Panc1 (cell line): ENCODE results near the gene KCP. TPM values are rescaled to one million over a fixed set of nuclear protein-coding genes. Genes with fewer than 3 reads are reported as not detected.
A peak's percentile ranks its signal among the peaks of the same experiment; 100 is the strongest.

ENCODE experiments used
- ATAC-seq: fragments of 200-7000 bp; cut with Tn5 transposase; 2 replicates; pipeline ENCODE4 v1.9.1; 2020; ENCODE audit warnings: mild to moderate bottlenecking, moderate library complexity
- BruUV-seq: library from RNA; stranded (reverse); fragments of 400-500 nt; replicated peaks from 2 replicates; lab custom pipeline; 2021; lab: Mats Ljungman, UMichigan
- CTCF ChIA-PET: fragments of 300-600 bp; sonication (Branson Sonifier 250); formaldehyde crosslinking; loops from one replicate; lab custom pipeline; 2022; ENCODE audit warnings: antibody characterized with exemption; lab: Charles Lee
- POLR2A ChIA-PET: fragments of 300-600 bp; sonication (Branson Sonifier 250); formaldehyde crosslinking; loops from one replicate; lab custom pipeline; 2022; ENCODE audit warnings: antibody characterized with exemption; lab: Charles Lee
- DNase-seq: peaks from one replicate; pipeline ENCODE4 v3.0.0-alpha.2; 2010; ENCODE audit warnings: low read depth, low spot score
- H3K27ac ChIP-seq: 2 replicates; pipeline ENCODE4 v1.5.1; 2011; ENCODE audit warnings: mild to moderate bottlenecking, low read length, inconsistent platforms
- H3K27me3 ChIP-seq: fragments of 200-500 bp; sonication (Bioruptor generic); 2 replicates; pipeline ENCODE4 v1.6.0; 2014; ENCODE audit warnings: low read length, inconsistent platforms; ENCODE audit not compliant: control insufficient read depth, insufficient read depth
- H3K36me3 ChIP-seq: fragments of 200-500 bp; sonication (Bioruptor generic); 2 replicates; pipeline ENCODE4 v1.5.1; 2014; ENCODE audit warnings: inconsistent platforms, mild to moderate bottlenecking, low read length, moderate library complexity; ENCODE audit not compliant: control insufficient read depth, insufficient read depth
- H3K4me1 ChIP-seq: 2 replicates; pipeline ENCODE4 v1.5.1; 2011; ENCODE audit warnings: inconsistent platforms, mild to moderate bottlenecking, low read length, moderate library complexity; ENCODE audit not compliant: control insufficient read depth, insufficient read depth
- H3K4me3 ChIP-seq, 2 experiments: 2 replicates each; pipeline ENCODE4 v1.5.1; 2011 to 2012; ENCODE audit warnings: low read depth in 2 of 2, low read length in 2 of 2, mild to moderate bottlenecking in 2 of 2, inconsistent platforms in 1 of 2, moderate library complexity in 1 of 2
- H3K9me3 ChIP-seq: fragments of 200-500 bp; sonication (Bioruptor generic); 2 replicates; pipeline ENCODE4 v1.5.1; 2014; ENCODE audit warnings: low read depth, mild to moderate bottlenecking, inconsistent platforms, low read length, moderate library complexity; ENCODE audit not compliant: control insufficient read depth, insufficient read depth
- POLR2AphosphoS5 ChIP-seq: IDR thresholded peaks from 2 replicates; pipeline ENCODE4 v1.6.1; 2012; ENCODE audit warnings: mild to moderate bottlenecking, low read depth, low read length, moderate library complexity
- SIN3A ChIP-seq: IDR thresholded peaks from 2 replicates; pipeline ENCODE4 v1.6.1; 2012; ENCODE audit warnings: low read depth, mild to moderate bottlenecking, low read length, moderate library complexity, borderline replicate concordance; ENCODE audit not compliant: insufficient read depth
- TCF7L2 ChIP-seq: IDR thresholded peaks from 2 replicates; pipeline ENCODE4 v1.6.1; 2011; ENCODE audit warnings: mild to moderate bottlenecking, low read depth, low read length, inconsistent platforms
- in situ Hi-C: cut with HindIII; loops from 2 replicates; pipeline ENCODE4 v1.10.0; 2016; ENCODE audit warnings: low sequenced_read_pairs, low pct_unique_long_range_greater_than_20kb
- intact Hi-C: fragments of 100-400 bp; cut with micrococcal nuclease; formaldehyde crosslinking; loops from one replicate; pipeline ENCODE4 v1.10.0; 2022; ENCODE audit not compliant: unreplicated experiment
- total RNA-seq: library from RNA; stranded (reverse); gene quantifications from one replicate; pipeline ENCODE4 v1.2.1, GENCODE V29; 2021; ENCODE audit not compliant: unreplicated experiment
- TF ChIP-seq, protein P1 (sequence below): fragments of 450-650 bp; IDR thresholded peaks from 2 replicates; pipeline ENCODE4 v1.5.1; 2017; ENCODE audit warnings: mild to moderate bottlenecking
- TF ChIP-seq, protein P2 (sequence below), 2 experiments: IDR thresholded peaks; 2 replicates each; pipeline ENCODE4 v1.6.1; 2011 to 2012; ENCODE audit warnings: low read depth in 2 of 2, control low read depth in 1 of 2, low read length in 1 of 2, mild to moderate bottlenecking in 1 of 2, moderate library complexity in 1 of 2; ENCODE audit not compliant: insufficient read depth in 1 of 2

KCP gene
- total RNA-seq, 1 experiment from 2014 or later = 0.13 TPM

DNA sequence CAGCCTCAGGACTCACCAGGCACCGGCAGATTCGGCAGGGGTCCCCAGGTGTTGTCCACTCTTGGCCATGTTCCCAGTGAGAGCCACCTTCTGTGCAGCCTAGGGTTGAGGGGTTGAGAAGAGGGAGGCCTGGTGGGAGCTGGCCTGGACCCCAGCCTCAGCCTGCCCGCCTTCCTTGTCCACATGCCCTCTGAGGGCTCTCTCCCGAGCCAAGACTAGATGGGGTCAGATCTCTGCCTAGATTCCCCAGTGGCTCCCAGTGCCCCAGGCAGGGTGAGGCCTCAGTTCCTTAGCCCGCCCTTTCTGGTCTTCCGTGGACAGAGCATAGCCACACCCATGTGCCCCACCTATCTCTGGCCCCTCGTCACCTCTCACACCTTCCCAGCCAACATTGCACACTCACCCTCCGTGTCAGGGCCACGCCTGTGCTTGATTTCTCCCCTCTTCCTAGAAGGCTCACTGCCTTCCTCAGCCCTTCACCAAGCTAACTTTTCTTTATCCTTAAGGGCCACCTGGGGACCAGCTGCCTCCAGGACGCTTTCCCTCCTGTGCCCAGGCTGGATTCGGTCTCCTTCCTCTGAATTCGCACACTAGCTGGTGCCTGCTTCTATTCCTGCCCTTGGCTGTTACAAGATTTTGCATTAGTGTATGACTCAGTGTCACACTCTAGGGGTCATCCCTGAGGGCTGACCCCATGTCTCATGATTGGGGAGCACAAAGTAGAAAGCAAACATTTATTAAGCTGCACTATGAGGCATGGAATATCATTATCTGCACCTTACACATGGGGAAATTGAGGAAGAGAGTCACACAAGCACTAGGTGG lies 7.5 kb downstream of the KCP start:
- ATAC-seq (no peak), DNase-seq (peak; percentile 52)
- H3K9me3 ChIP-seq = peaks cover 5% of the 10 kb centered on the region; the same call in 1 of the 2 replicates
- in situ Hi-C loops (no loop called here), intact Hi-C loops (no loop called here)
- H3K27me3 ChIP-seq = 0 out of 2 replicates have a peak, but pooled peaks cover 2% of the 10 kb centered on the region
- H3K4me1 ChIP-seq = peaks cover 5% of the 10 kb centered on the region; the same call in 1 of the 2 replicates
- ChIA-PET CTCF (interaction anchor here (0.5 to 1.0 kb wide), 4 partner anchors 10 to 784 kb away, joined by 3 to 5 read pairs (median 4); no protein-coding TSS in a partner anchor), POLR2A (no interaction called here)
- TF ChIP-seq SIN3A (no peak), POLR2AphosphoS5 (no peak), TCF7L2 (no peak)
- TF ChIP-seq, protein P1, sequence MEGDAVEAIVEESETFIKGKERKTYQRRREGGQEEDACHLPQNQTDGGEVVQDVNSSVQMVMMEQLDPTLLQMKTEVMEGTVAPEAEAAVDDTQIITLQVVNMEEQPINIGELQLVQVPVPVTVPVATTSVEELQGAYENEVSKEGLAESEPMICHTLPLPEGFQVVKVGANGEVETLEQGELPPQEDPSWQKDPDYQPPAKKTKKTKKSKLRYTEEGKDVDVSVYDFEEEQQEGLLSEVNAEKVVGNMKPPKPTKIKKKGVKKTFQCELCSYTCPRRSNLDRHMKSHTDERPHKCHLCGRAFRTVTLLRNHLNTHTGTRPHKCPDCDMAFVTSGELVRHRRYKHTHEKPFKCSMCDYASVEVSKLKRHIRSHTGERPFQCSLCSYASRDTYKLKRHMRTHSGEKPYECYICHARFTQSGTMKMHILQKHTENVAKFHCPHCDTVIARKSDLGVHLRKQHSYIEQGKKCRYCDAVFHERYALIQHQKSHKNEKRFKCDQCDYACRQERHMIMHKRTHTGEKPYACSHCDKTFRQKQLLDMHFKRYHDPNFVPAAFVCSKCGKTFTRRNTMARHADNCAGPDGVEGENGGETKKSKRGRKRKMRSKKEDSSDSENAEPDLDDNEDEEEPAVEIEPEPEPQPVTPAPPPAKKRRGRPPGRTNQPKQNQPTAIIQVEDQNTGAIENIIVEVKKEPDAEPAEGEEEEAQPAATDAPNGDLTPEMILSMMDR = no peak
- TF ChIP-seq, protein P2, sequence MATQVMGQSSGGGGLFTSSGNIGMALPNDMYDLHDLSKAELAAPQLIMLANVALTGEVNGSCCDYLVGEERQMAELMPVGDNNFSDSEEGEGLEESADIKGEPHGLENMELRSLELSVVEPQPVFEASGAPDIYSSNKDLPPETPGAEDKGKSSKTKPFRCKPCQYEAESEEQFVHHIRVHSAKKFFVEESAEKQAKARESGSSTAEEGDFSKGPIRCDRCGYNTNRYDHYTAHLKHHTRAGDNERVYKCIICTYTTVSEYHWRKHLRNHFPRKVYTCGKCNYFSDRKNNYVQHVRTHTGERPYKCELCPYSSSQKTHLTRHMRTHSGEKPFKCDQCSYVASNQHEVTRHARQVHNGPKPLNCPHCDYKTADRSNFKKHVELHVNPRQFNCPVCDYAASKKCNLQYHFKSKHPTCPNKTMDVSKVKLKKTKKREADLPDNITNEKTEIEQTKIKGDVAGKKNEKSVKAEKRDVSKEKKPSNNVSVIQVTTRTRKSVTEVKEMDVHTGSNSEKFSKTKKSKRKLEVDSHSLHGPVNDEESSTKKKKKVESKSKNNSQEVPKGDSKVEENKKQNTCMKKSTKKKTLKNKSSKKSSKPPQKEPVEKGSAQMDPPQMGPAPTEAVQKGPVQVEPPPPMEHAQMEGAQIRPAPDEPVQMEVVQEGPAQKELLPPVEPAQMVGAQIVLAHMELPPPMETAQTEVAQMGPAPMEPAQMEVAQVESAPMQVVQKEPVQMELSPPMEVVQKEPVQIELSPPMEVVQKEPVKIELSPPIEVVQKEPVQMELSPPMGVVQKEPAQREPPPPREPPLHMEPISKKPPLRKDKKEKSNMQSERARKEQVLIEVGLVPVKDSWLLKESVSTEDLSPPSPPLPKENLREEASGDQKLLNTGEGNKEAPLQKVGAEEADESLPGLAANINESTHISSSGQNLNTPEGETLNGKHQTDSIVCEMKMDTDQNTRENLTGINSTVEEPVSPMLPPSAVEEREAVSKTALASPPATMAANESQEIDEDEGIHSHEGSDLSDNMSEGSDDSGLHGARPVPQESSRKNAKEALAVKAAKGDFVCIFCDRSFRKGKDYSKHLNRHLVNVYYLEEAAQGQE (IDR thresholded peaks at IDR 0.05; ENCODE audit: insufficient read depth in 1 of 2, low read depth in 2 of 2, low read length in 1 of 2) = no peak
- no TSS peak for BruUV-seq
- no peaks in the 10 kb centered on the region for H3K36me3 ChIP-seq
- H3K27ac ChIP-seq = no peak overlapping the region
- no peak overlapping the region; a peak in 1 of 4 replicates for H3K4me3 ChIP-seq

DNA sequence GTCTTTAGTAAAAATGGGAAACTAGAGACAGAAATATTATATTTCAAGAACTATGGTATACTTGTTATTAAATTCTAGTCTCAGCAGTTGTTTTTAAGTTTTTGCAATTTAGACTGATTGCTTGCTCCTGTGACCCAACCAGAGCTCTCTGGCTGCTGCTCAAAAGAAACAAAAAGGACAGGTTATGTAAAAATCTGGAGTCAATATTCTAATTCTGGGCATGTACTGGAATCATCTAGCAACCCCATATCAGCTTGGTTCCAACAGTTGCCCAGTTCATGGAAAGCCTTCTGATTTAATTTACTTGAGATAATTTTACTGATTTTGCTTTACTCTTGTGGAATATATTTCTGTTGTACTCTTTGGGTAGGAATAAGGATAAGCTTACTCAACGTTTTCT lies 10.3 kb downstream of the KCP start:
- Histone ChIP-seq H3K4me1 (peaks cover 5% of the 10 kb centered on the region; the same call in 1 of the 2 replicates), H3K9me3 (peaks cover 5% of the 10 kb centered on the region; the same call in 1 of the 2 replicates), H3K27me3 (0 out of 2 replicates have a peak, but pooled peaks cover 2% of the 10 kb centered on the region), H3K36me3 (no peaks in the 10 kb centered on the region), H3K27ac (no peak overlapping the region), H3K4me3 (no peak overlapping the region)
- in situ Hi-C loops (no loop called here), intact Hi-C loops (no loop called here)
- no TSS peak for BruUV-seq
- DNase-seq = no peak
- POLR2A ChIA-PET = no interaction called here
- CTCF ChIA-PET = no interaction called here
- no peak for ATAC-seq
- TF ChIP-seq, protein P1 = no peak
- TF ChIP-seq SIN3A = no peak
- TF ChIP-seq POLR2AphosphoS5 = no peak
- TF ChIP-seq, protein P2 (IDR thresholded peaks at IDR 0.05; ENCODE audit: insufficient read depth in 1 of 2, low read depth in 2 of 2, low read length in 1 of 2) = no peak
- no peak for TF ChIP-seq TCF7L2
